Endodermal cell (in vitro differentiated cells): ENCODE results near the gene HSPG2. TPM values are rescaled to one million over a fixed set of nuclear protein-coding genes. Genes with fewer than 3 reads are reported as not detected.
A peak's percentile ranks its signal among the peaks of the same experiment; 100 is the strongest.

Experiments
- DNase-seq: peaks from one replicate; pipeline ENCODE4 v3.0.0-alpha.2; 2017
- H3K27ac ChIP-seq: 2 replicates; pipeline ENCODE4 v1.5.1; 2013; ENCODE audit warnings: mild to moderate bottlenecking, low read depth, low read length, moderate library complexity
- H3K27me3 ChIP-seq: 2 replicates; pipeline ENCODE4 v1.6.1; 2013; ENCODE audit warnings: mild to moderate bottlenecking, low read length, moderate library complexity; ENCODE audit not compliant: insufficient read depth, control insufficient read depth, poor library complexity, severe bottlenecking
- H3K36me3 ChIP-seq: 2 replicates; pipeline ENCODE4 v1.7.0; 2013; ENCODE audit warnings: mild to moderate bottlenecking, low read length, moderate library complexity; ENCODE audit not compliant: control insufficient read depth, insufficient read depth
- H3K4me1 ChIP-seq: one replicate; pipeline ENCODE4 v1.7.0; 2013; ENCODE audit warnings: low read length; ENCODE audit not compliant: control insufficient read depth, insufficient read depth
- H3K4me3 ChIP-seq: 2 replicates; pipeline ENCODE4 v1.5.1; 2013; ENCODE audit warnings: mild to moderate bottlenecking, low read length, moderate library complexity
- H3K9ac ChIP-seq: 2 replicates; pipeline ENCODE4 v1.6.1; 2013; ENCODE audit warnings: mild to moderate bottlenecking, low read length, moderate library complexity; ENCODE audit not compliant: poor library complexity, severe bottlenecking; ENCODE audit errors: extremely low read depth
- H3K9me3 ChIP-seq: 2 replicates; pipeline ENCODE4 v1.6.1; 2013; ENCODE audit warnings: mild to moderate bottlenecking, low read length, moderate library complexity; ENCODE audit not compliant: control insufficient read depth
- H3K27ac Mint-ChIP-seq: 2 replicates; pipeline ENCODE4 v1.8.0; 2020; ENCODE audit warnings: mixed read lengths
- H3K27me3 Mint-ChIP-seq: 2 replicates; pipeline ENCODE4 v1.8.0; 2021; ENCODE audit warnings: mild to moderate bottlenecking, mixed read lengths; ENCODE audit not compliant: insufficient read depth
- H3K36me3 Mint-ChIP-seq: 2 replicates; pipeline ENCODE4 v1.8.0; 2020; ENCODE audit warnings: low read depth, mixed read lengths
- H3K4me1 Mint-ChIP-seq: 2 replicates; pipeline ENCODE4 v1.8.0; 2020; ENCODE audit warnings: mixed read lengths
- H3K4me3 Mint-ChIP-seq: 2 replicates; pipeline ENCODE4 v1.8.0; 2020; ENCODE audit warnings: mild to moderate bottlenecking, moderate library complexity, mixed read lengths
- H3K9me3 Mint-ChIP-seq: 2 replicates; pipeline ENCODE4 v1.8.0; 2020; ENCODE audit warnings: mild to moderate bottlenecking, mixed read lengths
- WGBS, 2 experiments: methylation state at CpG; one replicate each; pipeline versions ENCODE4 v1.1.5 to v1.1.7; 2013; ENCODE audit warnings: missing lambda C conversion rate in 2 of 2, mixed read lengths in 1 of 2; ENCODE audit not compliant: insufficient coverage in 1 of 2, insufficient read length in 1 of 2; 5-methylcytosine and 5-hydroxymethylcytosine counted together
- total RNA-seq, 2 donors: library from RNA; stranded (reverse); fragmentation: NEBNext Ultra II Directional in 1 of 2; extraction: Animal tissue kit (Norgen Biotek cat#: 25700) in 1 of 2; gene quantifications; 2 replicates in 1 of 2; 3 replicates in 1 of 2; pipeline ENCODE4 v1.2.1, GENCODE V29; 2021
- TF ChIP-seq, protein P1 (sequence below): fragments of 200-600 bp; sonication (generic); conservative IDR thresholded peaks from 2 replicates; pipeline ENCODE4 v1.5.0; 2021; ENCODE audit warnings: antibody characterized with exemption, mild to moderate bottlenecking

The HSPG2 gene
- total RNA-seq, 2 donors from 2014 or later, result 222 to 227 TPM

DNA sequence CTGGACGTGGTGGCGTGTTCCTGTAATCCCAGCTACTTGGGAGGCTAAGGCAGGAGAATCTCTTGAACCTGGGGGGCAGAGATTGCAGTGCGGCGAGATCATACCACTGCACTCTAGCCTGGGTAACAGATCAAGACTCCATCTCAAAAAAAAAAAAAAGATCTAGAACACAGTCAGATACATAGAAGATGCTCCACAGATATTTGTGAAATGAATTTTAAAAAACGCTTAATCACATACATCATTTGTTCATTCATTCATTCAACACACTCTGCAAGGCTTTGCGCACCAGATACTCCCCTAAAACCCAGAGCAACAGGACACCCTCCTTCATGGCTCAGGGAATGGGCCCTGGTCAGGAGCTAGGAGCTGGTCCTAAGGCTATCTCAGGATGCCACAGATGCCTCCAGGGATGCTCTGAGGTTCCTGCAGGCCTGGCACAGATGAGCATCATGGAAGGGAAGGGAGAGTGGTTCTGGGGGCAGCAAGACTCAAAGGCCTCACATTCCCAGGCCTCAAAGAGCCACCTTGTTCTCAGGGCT lies 6.4 kb downstream of the HSPG2 start:
- 94 to 96% methylated on average over 4 to 6 of the region's 6 CpGs for WGBS, 2 experiments
- Histone ChIP-seq H3K27ac (no peak overlapping the region), H3K4me1 (peaks cover 24% of the 10 kb centered on the region), H3K36me3 (peaks cover 67% of the 10 kb centered on the region), H3K9me3 (no peaks in the 10 kb centered on the region), H3K27me3 (no peaks in the 10 kb centered on the region), H3K4me3 (no peak overlapping the region), H3K9ac (no peak overlapping the region)
- H3K27me3 Mint-ChIP-seq, result no peaks in the 10 kb centered on the region
- TF ChIP-seq, protein P1, sequence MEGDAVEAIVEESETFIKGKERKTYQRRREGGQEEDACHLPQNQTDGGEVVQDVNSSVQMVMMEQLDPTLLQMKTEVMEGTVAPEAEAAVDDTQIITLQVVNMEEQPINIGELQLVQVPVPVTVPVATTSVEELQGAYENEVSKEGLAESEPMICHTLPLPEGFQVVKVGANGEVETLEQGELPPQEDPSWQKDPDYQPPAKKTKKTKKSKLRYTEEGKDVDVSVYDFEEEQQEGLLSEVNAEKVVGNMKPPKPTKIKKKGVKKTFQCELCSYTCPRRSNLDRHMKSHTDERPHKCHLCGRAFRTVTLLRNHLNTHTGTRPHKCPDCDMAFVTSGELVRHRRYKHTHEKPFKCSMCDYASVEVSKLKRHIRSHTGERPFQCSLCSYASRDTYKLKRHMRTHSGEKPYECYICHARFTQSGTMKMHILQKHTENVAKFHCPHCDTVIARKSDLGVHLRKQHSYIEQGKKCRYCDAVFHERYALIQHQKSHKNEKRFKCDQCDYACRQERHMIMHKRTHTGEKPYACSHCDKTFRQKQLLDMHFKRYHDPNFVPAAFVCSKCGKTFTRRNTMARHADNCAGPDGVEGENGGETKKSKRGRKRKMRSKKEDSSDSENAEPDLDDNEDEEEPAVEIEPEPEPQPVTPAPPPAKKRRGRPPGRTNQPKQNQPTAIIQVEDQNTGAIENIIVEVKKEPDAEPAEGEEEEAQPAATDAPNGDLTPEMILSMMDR, result no peak
- peaks cover 50% of the 10 kb centered on the region for H3K4me1 Mint-ChIP-seq
- no peaks in the 10 kb centered on the region for H3K9me3 Mint-ChIP-seq
- DNase-seq, result no peak
- H3K27ac Mint-ChIP-seq, result no peak overlapping the region
- peaks cover 27% of the 10 kb centered on the region for H3K36me3 Mint-ChIP-seq
- H3K4me3 Mint-ChIP-seq, result no peak overlapping the region

DNA sequence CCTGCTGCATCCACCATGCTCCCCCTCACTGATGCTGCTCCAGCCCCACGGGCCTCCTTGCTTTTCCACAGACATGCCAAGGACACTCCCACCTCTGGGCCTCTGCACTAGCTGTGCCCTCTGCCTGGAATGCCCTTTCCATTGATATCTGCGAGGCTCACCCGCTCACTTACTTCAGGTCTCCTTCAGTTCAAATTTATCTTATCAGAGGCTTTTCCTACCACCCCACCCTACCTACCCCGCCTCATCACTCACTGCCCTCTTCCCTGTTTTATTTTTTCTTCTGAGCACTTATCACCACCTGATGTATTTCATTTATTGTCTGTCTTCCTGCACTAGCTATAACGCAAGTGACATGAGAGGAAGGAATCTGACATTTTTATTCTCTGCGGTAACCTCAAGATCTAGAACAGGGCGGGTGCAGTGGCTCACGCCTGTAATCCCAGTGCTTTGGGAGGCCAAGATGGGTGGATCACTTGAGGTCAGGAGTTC lies 7.0 kb downstream of the HSPG2 start:
- peaks cover 27% of the 10 kb centered on the region for H3K36me3 Mint-ChIP-seq
- peak overlapping the region; percentile 60 for H3K27ac Mint-ChIP-seq
- TF ChIP-seq, protein P1, result no peak
- H3K4me3 ChIP-seq, result no peak overlapping the region
- 93 to 98% methylated on average over 6 to 8 of the region's 8 CpGs for WGBS, 2 experiments
- no peak overlapping the region for H3K4me3 Mint-ChIP-seq
- H3K4me1 Mint-ChIP-seq, result peaks cover 50% of the 10 kb centered on the region
- H3K9ac ChIP-seq, result no peak overlapping the region
- H3K27me3 ChIP-seq, result no peaks in the 10 kb centered on the region
- H3K27me3 Mint-ChIP-seq, result no peaks in the 10 kb centered on the region
- peaks cover 67% of the 10 kb centered on the region for H3K36me3 ChIP-seq
- no peak overlapping the region for H3K27ac ChIP-seq
- DNase-seq, result no peak
- peaks cover 24% of the 10 kb centered on the region for H3K4me1 ChIP-seq
- H3K9me3 ChIP-seq, result no peaks in the 10 kb centered on the region
- H3K9me3 Mint-ChIP-seq, result no peaks in the 10 kb centered on the region

DNA sequence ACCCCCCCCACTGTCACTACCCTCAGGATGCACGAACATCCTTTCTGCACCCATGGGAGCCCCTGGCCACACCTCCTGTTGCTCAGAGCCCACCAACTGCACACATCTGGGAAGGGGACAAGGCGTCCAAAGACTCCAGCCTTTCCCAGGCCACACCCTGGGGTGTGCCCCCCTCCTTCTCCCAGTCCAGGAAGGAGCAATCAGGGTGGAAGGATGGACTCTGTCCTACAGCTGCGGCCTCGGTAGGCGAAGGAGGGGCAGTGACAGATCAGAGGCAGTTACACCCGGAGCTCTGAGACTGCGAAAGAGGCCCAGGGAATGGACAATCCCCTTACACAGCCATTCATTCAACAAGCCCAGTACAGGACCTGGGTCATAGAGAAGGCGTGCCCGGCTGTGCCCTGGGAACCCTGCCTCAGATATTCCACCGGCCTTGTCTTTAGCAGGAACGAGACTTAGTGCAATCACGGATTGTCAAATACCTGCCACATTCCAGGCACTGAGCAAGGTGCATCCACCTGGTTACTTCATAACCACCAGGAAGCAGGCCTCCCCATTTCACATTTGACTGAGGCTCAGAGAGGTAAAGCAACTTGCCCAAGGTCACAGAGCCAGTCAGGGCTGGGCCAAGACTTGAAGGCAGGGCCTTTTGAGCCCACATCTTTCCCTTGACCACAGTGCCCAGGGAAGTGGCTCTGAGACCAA lies 9.4 kb downstream of the HSPG2 start:
- Mint-ChIP-seq H3K36me3 (peaks cover 36% of the 10 kb centered on the region), H3K27me3 (no peaks in the 10 kb centered on the region), H3K27ac (peak overlapping the region; percentile 58), H3K4me1 (peaks cover 53% of the 10 kb centered on the region), H3K4me3 (no peak overlapping the region), H3K9me3 (no peaks in the 10 kb centered on the region)
- Histone ChIP-seq H3K9ac (no peak overlapping the region), H3K9me3 (no peaks in the 10 kb centered on the region), H3K36me3 (peaks cover 65% of the 10 kb centered on the region), H3K4me1 (peaks cover 23% of the 10 kb centered on the region), H3K27ac (no peak overlapping the region), H3K4me3 (no peak overlapping the region), H3K27me3 (no peaks in the 10 kb centered on the region)
- TF ChIP-seq, protein P1, result no peak
- DNase-seq, result no peak
- WGBS, 2 experiments, result 90 to 96% methylated on average over 5 to 12 of the region's 12 CpGs
